Large intestine (tissue), 3 donors: ENCODE measurements around the gene TUFM. TPM values are rescaled to one million over a fixed set of nuclear protein-coding genes. Genes with fewer than 3 reads are reported as not detected.
"Not testable (repeated sequence)": the region's sequence is repeated elsewhere in the genome, so short reads cannot be mapped to it uniquely, and the experiment has no call there.

Experiments
- DNase-seq, 2 donors: peaks; one replicate each; pipeline versions ENCODE4 v3.0.0 to v3.0.0-alpha.2; 2013
- H3K27ac ChIP-seq: one replicate; pipeline ENCODE4 v1.5.1; 2013; ENCODE audit warnings: low read length
- H3K27me3 ChIP-seq: 2 replicates; pipeline ENCODE4 v1.6.1; 2013; ENCODE audit warnings: low read length; ENCODE audit not compliant: control insufficient read depth, insufficient read depth
- H3K36me3 ChIP-seq: 2 replicates; pipeline ENCODE4 v1.6.1; 2013; ENCODE audit warnings: low read length; ENCODE audit not compliant: control insufficient read depth, insufficient read depth
- H3K4me1 ChIP-seq: one replicate; pipeline ENCODE4 v1.6.1; 2013; ENCODE audit warnings: low read length; ENCODE audit not compliant: control insufficient read depth, insufficient read depth
- H3K4me3 ChIP-seq: one replicate; pipeline ENCODE4 v1.5.1; 2013; ENCODE audit warnings: low read length
- H3K9me3 ChIP-seq: one replicate; pipeline ENCODE4 v1.6.1; 2013; ENCODE audit warnings: mild to moderate bottlenecking, low read depth, low read length, moderate library complexity; ENCODE audit not compliant: control insufficient read depth
- WGBS: methylation state at CpG from one replicate; pipeline ENCODE4 v1.1.5; 2013; ENCODE audit warnings: low lambda C conversion rate; ENCODE audit not compliant: insufficient coverage; 5-methylcytosine and 5-hydroxymethylcytosine counted together
- polyA plus RNA-seq: library from polyadenylated mRNA; unstranded; fragments of 120-200 nt; gene quantifications from one replicate; pipeline ENCODE4 v1.2.1, GENCODE V29; 2013

TUFM gene
- polyA plus RNA-seq, 1 donor = 157 TPM

GRCh38 chr16:28876019-28876659 lies 30.0 kb upstream of the TUFM start:
- no CpG with 5 or more reads among the region's 17 CpGs for WGBS

GRCh38 chr16:28875134-28876018 lies 29.2 kb upstream of the TUFM start:
- Histone ChIP-seq H3K9me3 (peaks cover under 1% of the 10 kb centered on the region), H3K36me3 (peaks cover 42% of the 10 kb centered on the region), H3K4me1 (peaks cover 8% of the 10 kb centered on the region), H3K27ac (no peak overlapping the region), H3K4me3 (no peak overlapping the region), H3K27me3 (peaks cover 11% of the 10 kb centered on the region)
- DNase-seq = no peak
- no CpG with 5 or more reads among the region's 13 CpGs for WGBS

More at GRCh38 chr16:28876019-28876659, 30.0 kb upstream of the TUFM start:
- peaks cover 16% of the 10 kb centered on the region for H3K27me3 ChIP-seq
- DNase-seq = no peak
- no peak overlapping the region for H3K4me3 ChIP-seq
- no peak overlapping the region for H3K27ac ChIP-seq
- peaks cover 35% of the 10 kb centered on the region for H3K36me3 ChIP-seq
- peaks cover 9% of the 10 kb centered on the region for H3K4me1 ChIP-seq
- H3K9me3 ChIP-seq = peaks cover 3% of the 10 kb centered on the region

GRCh38 chr16:28874406-28874805 lies 28.3 kb upstream of the TUFM start:
- peaks cover 6% of the 10 kb centered on the region for H3K27me3 ChIP-seq
- no peak overlapping the region for H3K4me3 ChIP-seq
- H3K36me3 ChIP-seq = peaks cover 52% of the 10 kb centered on the region
- peaks cover 2% of the 10 kb centered on the region for H3K4me1 ChIP-seq
- H3K9me3 ChIP-seq = no peaks in the 10 kb centered on the region
- no peak overlapping the region for H3K27ac ChIP-seq
- no peak for DNase-seq
- no CpG with 5 or more reads among the region's 6 CpGs for WGBS

GRCh38 chr16:28873543-28874201 lies 27.5 kb upstream of the TUFM start:
- Histone ChIP-seq H3K4me3 (no peak overlapping the region), H3K27me3 (peaks cover under 1% of the 10 kb centered on the region), H3K27ac (no peak overlapping the region), H3K36me3 (peaks cover 59% of the 10 kb centered on the region), H3K9me3 (no peaks in the 10 kb centered on the region), H3K4me1 (no peaks in the 10 kb centered on the region)
- DNase-seq = no peak
- 100% methylated on average over 1 of the region's 18 CpGs for WGBS

- H3K4me3 ChIP-seq = no peak overlapping the region
- H3K27me3 ChIP-seq = no peaks in the 10 kb centered on the region
- H3K27ac ChIP-seq = no peak overlapping the region
- H3K36me3 ChIP-seq = peaks cover 61% of the 10 kb centered on the region
- no peaks in the 10 kb centered on the region for H3K4me1 ChIP-seq
- WGBS = no CpG with 5 or more reads among the region's 15 CpGs
- DNase-seq = no peak
- H3K9me3 ChIP-seq = no peaks in the 10 kb centered on the region
Measured at GRCh38 chr16:28872952-28873351, 26.8 kb upstream of the TUFM start.

- no CpG with 5 or more reads among the region's 11 CpGs for WGBS
- peaks cover 69% of the 10 kb centered on the region for H3K36me3 ChIP-seq
Measured at GRCh38 chr16:28869201-28869600, 23.1 kb upstream of the TUFM start.

GRCh38 chr16:28867646-28868045 lies 21.5 kb upstream of the TUFM start:
- peaks cover 55% of the 10 kb centered on the region for H3K36me3 ChIP-seq
- WGBS = no CpG with 5 or more reads among the region's 9 CpGs
- not testable (repeated sequence) for DNase-seq, H3K27ac ChIP-seq, H3K27me3 ChIP-seq, H3K4me3 ChIP-seq, H3K9me3 ChIP-seq
- peaks cover 27% of the 10 kb centered on the region for H3K4me1 ChIP-seq

More at GRCh38 chr16:28869201-28869600, 23.1 kb upstream of the TUFM start:
- DNase-seq = no peak
- Histone ChIP-seq H3K4me3 (no peak overlapping the region), H3K27me3 (no peaks in the 10 kb centered on the region), H3K9me3 (no peaks in the 10 kb centered on the region), H3K27ac (no peak overlapping the region), H3K4me1 (peaks cover 27% of the 10 kb centered on the region)

- Histone ChIP-seq H3K4me3 (no peak overlapping the region), H3K9me3 (no peaks in the 10 kb centered on the region), H3K36me3 (peaks cover 51% of the 10 kb centered on the region), H3K27ac (peak overlapping the region; percentile 47), H3K4me1 (peaks cover 27% of the 10 kb centered on the region), H3K27me3 (no peaks in the 10 kb centered on the region)
- no CpG with 5 or more reads among the region's 13 CpGs for WGBS
- DNase-seq = no peak
Measured at GRCh38 chr16:28867241-28867640, 21.1 kb upstream of the TUFM start.

GRCh38 chr16:28866454-28866804 lies 20.3 kb upstream of the TUFM start:
- H3K4me3 ChIP-seq = peak overlapping the region; percentile 35

GRCh38 chr16:28865722-28866453 lies 19.7 kb upstream of the TUFM start:
- Histone ChIP-seq H3K27ac (peak overlapping the region; percentile 86), H3K36me3 (peaks cover 38% of the 10 kb centered on the region), H3K4me3 (peak overlapping the region; percentile 35), H3K9me3 (no peaks in the 10 kb centered on the region), H3K4me1 (peaks cover 27% of the 10 kb centered on the region), H3K27me3 (no peaks in the 10 kb centered on the region)
- DNase-seq = peak in 1 of 2 donors; percentile 68
- no CpG with 5 or more reads among the region's 32 CpGs for WGBS

More at GRCh38 chr16:28866454-28866804, 20.3 kb upstream of the TUFM start:
- Histone ChIP-seq H3K9me3 (no peaks in the 10 kb centered on the region), H3K27ac (peak overlapping the region; percentile 47), H3K4me1 (peaks cover 27% of the 10 kb centered on the region), H3K36me3 (peaks cover 43% of the 10 kb centered on the region), H3K27me3 (no peaks in the 10 kb centered on the region)
- no CpG with 5 or more reads among the region's 17 CpGs for WGBS
- no peak for DNase-seq
